ENCODE results near the gene PSMA1.

- no peak for TF ChIP-seq EZH2 (IDR thresholded peaks at IDR 0.05; ENCODE audit: borderline replicate concordance, low read depth, low read length, severe bottlenecking)
- no peak for TF ChIP-seq CTCF (IDR thresholded peaks at IDR 0.05; ENCODE audit: borderline replicate concordance, extremely low read depth, low read length, poor library complexity, severe bottlenecking)
These were observed 31.2 kb upstream of the PSMA1 start for GRCh38 chr11:14551380-14551779.
